ENCODE results near the gene MMP25.

DNA sequence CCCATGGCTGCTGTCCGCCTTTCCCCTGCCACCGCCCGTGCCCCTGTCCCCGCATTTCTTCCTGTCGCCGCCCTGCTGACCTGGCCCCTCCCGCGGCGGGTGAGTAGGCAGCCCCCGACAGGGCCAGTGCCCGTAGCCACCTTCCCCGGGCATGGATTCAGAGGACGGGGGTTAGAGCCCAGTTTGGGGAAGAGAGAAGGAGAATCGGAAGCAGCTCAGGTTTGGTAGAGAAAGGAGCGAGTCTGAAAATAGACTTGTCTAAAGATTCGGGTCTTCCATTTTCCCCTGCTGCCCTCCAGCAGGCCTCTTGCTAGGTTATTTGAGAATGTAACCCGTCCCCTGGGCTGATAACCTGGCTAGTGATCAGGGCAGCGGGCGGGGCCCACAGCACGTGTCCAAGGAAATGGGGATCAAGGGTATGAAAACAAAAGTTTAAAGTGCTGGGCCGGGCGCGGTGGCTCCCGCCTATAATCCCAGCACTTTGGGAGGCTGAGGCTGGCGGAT is 41.5 kb upstream of the MMP25 start:
- TF ChIP-seq POLR2A (IDR thresholded peaks at IDR 0.05; ENCODE audit: low read depth, low read length) (no peak), TAF1 (IDR thresholded peaks at IDR 0.05; ENCODE audit: low read depth, low read length) (no peak), POLR2AphosphoS5 (IDR thresholded peaks at IDR 0.05; ENCODE audit: low read depth, low read length) (no peak), PAX5 (IDR thresholded peaks at IDR 0.05; ENCODE audit: insufficient read depth, low read length, severe bottlenecking) (no peak), SPI1 (IDR thresholded peaks at IDR 0.05; ENCODE audit: low read depth, low read length) (no peak), POU2F2 (IDR thresholded peaks at IDR 0.05; ENCODE audit: low read depth, low read length) (no peak)

Data from GM12891 (cell line).